ENCODE data around the gene INTS11.

DNA sequence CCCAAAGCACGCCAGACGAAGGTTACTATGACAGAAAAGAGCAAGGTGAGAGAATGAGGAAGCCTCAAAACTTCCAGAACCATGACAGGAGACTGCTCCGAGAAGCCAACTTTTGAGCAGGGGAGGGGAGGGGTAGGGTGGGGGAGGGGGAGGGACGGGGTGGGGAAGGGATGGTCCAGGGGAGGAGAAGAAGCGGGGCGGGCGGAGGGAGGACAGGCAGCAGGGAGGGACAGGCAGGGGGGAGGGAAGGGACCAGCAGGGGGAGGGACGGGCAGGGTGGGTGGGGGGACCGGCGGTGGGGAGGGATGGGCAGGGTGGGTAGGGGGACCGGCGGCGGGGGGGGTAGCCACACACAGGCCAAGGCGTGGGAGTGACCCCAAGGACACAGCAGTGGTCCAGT lies 2.0 kb downstream of the INTS11 start:
- TF ChIP-seq CTCF (conservative IDR thresholded peaks at IDR 0.05) (no peak), ZFX (IDR thresholded peaks at IDR 0.05) (no peak)
